DND-41 (cell line): ENCODE data around the gene SLC16A12.

Experiments
- ATAC-seq: fragments of 200-7000 bp; cut with Tn5 transposase; 3 replicates; pipeline ENCODE4 v1.9.1; 2021; ENCODE audit warnings: low read depth; ENCODE audit not compliant: insufficient read depth
- DNase-seq: peaks from one replicate; pipeline ENCODE4 v3.0.0-alpha.2; 2020
- H2AFZ ChIP-seq: 2 replicates; pipeline ENCODE4 v1.6.0; 2012; ENCODE audit warnings: low read depth, low read length
- H3K27ac ChIP-seq: 2 replicates; pipeline ENCODE4 v1.5.1; 2012; ENCODE audit warnings: low read length, inconsistent platforms
- H3K27me3 ChIP-seq: fragments of 200-600 bp; sonication (generic); 2 replicates; pipeline ENCODE4 v1.6.0; 2012; ENCODE audit warnings: low read length, mild to moderate bottlenecking, inconsistent platforms; ENCODE audit not compliant: insufficient read depth, poor library complexity
- H3K36me3 ChIP-seq: 2 replicates; pipeline ENCODE4 v1.5.1; 2012; ENCODE audit warnings: low read length, inconsistent platforms; ENCODE audit not compliant: insufficient read depth
- H3K4me1 ChIP-seq: 2 replicates; pipeline ENCODE4 v1.5.1; 2012; ENCODE audit warnings: mild to moderate bottlenecking, low read length; ENCODE audit not compliant: insufficient read depth
- H3K4me2 ChIP-seq: 2 replicates; pipeline ENCODE4 v1.6.0; 2012; ENCODE audit warnings: mild to moderate bottlenecking, moderate library complexity, low read length, inconsistent platforms; ENCODE audit not compliant: insufficient read depth
- H3K4me3 ChIP-seq, 2 experiments: fragments of 200-600 bp in 1 of 2; shearing (Covaris generic) in 1 of 2; 2 replicates each; pipeline ENCODE4 v1.5.1; 2012 to 2016; ENCODE audit warnings: inconsistent platforms in 2 of 2, low read length in 2 of 2, mild to moderate bottlenecking in 2 of 2, low read depth in 1 of 2, moderate library complexity in 1 of 2
- H3K79me2 ChIP-seq: 2 replicates; pipeline ENCODE4 v1.6.0; 2012; ENCODE audit warnings: low read length, inconsistent platforms; ENCODE audit not compliant: insufficient read depth
- H3K9ac ChIP-seq: 2 replicates; pipeline ENCODE4 v1.6.0; 2012; ENCODE audit warnings: low read depth, mild to moderate bottlenecking, inconsistent platforms, low read length, moderate library complexity
- H3K9me3 ChIP-seq: 2 replicates; pipeline ENCODE4 v1.5.1; 2012; ENCODE audit warnings: low read length, moderate library complexity, mild to moderate bottlenecking, inconsistent platforms; ENCODE audit not compliant: insufficient read depth, severe bottlenecking
- H4K20me1 ChIP-seq: 2 replicates; pipeline ENCODE4 v1.6.0; 2012; ENCODE audit warnings: low read length; ENCODE audit not compliant: insufficient read depth
- CTCF ChIP-seq: IDR thresholded peaks from 2 replicates; pipeline ENCODE4 v1.5.1; 2012; ENCODE audit warnings: borderline replicate concordance, low read length, moderate library complexity, mild to moderate bottlenecking; ENCODE audit not compliant: poor library complexity, severe bottlenecking; ENCODE audit errors: extremely low read depth
- EZH2 ChIP-seq: IDR thresholded peaks from 3 replicates; pipeline ENCODE4 v1.6.1; 2012; ENCODE audit warnings: borderline replicate concordance, low read depth, mild to moderate bottlenecking, moderate library complexity, low read length, inconsistent platforms; ENCODE audit not compliant: severe bottlenecking

SLC16A12 gene

GRCh38 chr10:89504691-89505090 is 30.7 kb downstream of the SLC16A12 start:
- Histone ChIP-seq H3K9ac (no peak overlapping the region), H3K79me2 (no peaks in the 10 kb centered on the region), H3K4me2 (no peak overlapping the region), H3K36me3 (no peaks in the 10 kb centered on the region), H3K9me3 (no peaks in the 10 kb centered on the region), H3K4me1 (no peaks in the 10 kb centered on the region), H3K27ac (no peak overlapping the region), H2AFZ (no peak overlapping the region), H3K27me3 (peaks cover 2% of the 10 kb centered on the region), H4K20me1 (no peaks in the 10 kb centered on the region), H3K4me3 (no peak overlapping the region)
- ATAC-seq (no peak), DNase-seq (no peak)
- TF ChIP-seq CTCF (no peak), EZH2 (no peak)

GRCh38 chr10:89503652-89504370 is 31.6 kb downstream of the SLC16A12 start:
- Histone ChIP-seq H3K27ac (no peak overlapping the region), H3K36me3 (no peaks in the 10 kb centered on the region)

GRCh38 chr10:89503151-89503550 is 32.2 kb downstream of the SLC16A12 start:
- no peak for DNase-seq
- Histone ChIP-seq H4K20me1 (no peaks in the 10 kb centered on the region), H2AFZ (no peak overlapping the region), H3K4me2 (no peak overlapping the region), H3K9ac (no peak overlapping the region), H3K36me3 (no peaks in the 10 kb centered on the region), H3K4me1 (no peaks in the 10 kb centered on the region), H3K27ac (no peak overlapping the region), H3K9me3 (no peaks in the 10 kb centered on the region), H3K27me3 (peaks cover 2% of the 10 kb centered on the region), H3K4me3 (no peak overlapping the region), H3K79me2 (no peaks in the 10 kb centered on the region)
- no peak for ATAC-seq
- TF ChIP-seq CTCF (no peak), EZH2 (no peak)

More at GRCh38 chr10:89503652-89504370, 31.6 kb downstream of the SLC16A12 start:
- Histone ChIP-seq H3K9ac (no peak overlapping the region), H3K4me3 (no peak overlapping the region), H3K9me3 (no peaks in the 10 kb centered on the region), H3K79me2 (no peaks in the 10 kb centered on the region), H3K27me3 (peaks cover 2% of the 10 kb centered on the region), H2AFZ (no peak overlapping the region), H3K4me1 (no peaks in the 10 kb centered on the region), H3K4me2 (no peak overlapping the region), H4K20me1 (no peaks in the 10 kb centered on the region)
- ATAC-seq (no peak), DNase-seq (no peak)
- TF ChIP-seq EZH2 (no peak), CTCF (no peak)
